Mesenteric fat pad (tissue), 1 donor: ENCODE measurements around the gene RABL6. TPM values are rescaled to one million over a fixed set of nuclear protein-coding genes. Genes with fewer than 3 reads are reported as not detected.
"Not testable (repeated sequence)": the region's sequence is repeated elsewhere in the genome, so short reads cannot be mapped to it uniquely, and the experiment has no call there.

Experiments used
- DNase-seq: peaks from one replicate; pipeline ENCODE4 v3.0.0-alpha.2; 2020; ENCODE audit warnings: low spot score
- long read RNA-seq: library from polyadenylated mRNA; unstranded; transcript quantifications from one replicate; pipeline ENCODE4 v2.0.0, GENCODE V29; 2020
- total RNA-seq: library from RNA; stranded (reverse); fragmentation: NEBNext Ultra II Directional; extraction: Animal tissue kit (Norgen Biotek cat#: 25700); gene quantifications from one replicate; pipeline ENCODE4 v1.2.1, GENCODE V29; 2021
- donor health status: DM: yes; HTN: yes; CAD: no.

RABL6 gene, protein sequence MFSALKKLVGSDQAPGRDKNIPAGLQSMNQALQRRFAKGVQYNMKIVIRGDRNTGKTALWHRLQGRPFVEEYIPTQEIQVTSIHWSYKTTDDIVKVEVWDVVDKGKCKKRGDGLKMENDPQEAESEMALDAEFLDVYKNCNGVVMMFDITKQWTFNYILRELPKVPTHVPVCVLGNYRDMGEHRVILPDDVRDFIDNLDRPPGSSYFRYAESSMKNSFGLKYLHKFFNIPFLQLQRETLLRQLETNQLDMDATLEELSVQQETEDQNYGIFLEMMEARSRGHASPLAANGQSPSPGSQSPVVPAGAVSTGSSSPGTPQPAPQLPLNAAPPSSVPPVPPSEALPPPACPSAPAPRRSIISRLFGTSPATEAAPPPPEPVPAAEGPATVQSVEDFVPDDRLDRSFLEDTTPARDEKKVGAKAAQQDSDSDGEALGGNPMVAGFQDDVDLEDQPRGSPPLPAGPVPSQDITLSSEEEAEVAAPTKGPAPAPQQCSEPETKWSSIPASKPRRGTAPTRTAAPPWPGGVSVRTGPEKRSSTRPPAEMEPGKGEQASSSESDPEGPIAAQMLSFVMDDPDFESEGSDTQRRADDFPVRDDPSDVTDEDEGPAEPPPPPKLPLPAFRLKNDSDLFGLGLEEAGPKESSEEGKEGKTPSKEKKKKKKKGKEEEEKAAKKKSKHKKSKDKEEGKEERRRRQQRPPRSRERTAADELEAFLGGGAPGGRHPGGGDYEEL
- total RNA-seq, result 54.9 TPM
- long read RNA-seq, partial matches to known transcripts, result 5 of 7 reads
- long read RNA-seq, other reads (novel, unspliced or antisense), result 1 of 7 reads

DNA sequence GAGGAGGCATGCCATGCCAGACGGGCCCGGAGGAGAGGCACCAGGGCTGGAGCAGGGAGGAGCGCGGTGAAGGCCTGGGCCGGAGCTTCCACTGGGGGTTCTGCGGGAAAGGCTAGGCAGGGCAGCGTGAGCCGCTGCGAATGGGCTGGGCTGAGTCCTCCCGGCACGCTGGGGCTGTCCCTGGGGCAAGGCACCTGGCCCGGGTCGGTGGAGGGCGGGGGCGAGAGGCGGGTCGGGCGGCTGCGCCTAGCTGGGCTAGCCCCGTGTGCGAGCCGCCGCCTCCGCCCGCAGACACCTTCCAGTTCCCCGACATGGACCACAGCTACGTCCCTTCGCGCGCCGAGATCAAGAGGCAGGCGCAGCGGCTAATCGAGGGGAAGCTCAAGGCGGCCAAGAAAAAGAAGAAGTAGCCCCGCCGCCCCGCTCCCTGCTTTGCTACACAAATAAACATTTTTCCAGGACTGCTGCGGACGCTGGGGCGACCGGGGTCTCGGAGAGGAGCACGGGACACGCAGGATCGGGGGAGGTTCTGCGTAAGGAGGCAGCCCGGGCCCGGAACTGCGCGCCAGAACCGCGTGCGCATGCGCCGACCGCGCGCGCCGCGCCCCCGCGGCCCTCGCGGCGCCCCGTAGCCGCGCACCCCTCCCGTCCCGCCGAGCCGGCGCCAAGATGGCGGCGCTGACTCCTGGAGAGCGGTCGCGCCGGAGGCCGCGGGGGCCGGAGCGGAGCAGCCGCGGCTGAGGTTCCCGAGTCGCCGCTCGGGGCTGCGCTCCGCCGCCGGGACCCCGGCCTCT, at the start of gene RABL6:
Gene RABL6, plus strand, starts transcription at position 668 of the 794 bp plus-strand sequence. CDS start 249 bp downstream, outside the sequence.
- DNase-seq, result peak; percentile 93

DNA sequence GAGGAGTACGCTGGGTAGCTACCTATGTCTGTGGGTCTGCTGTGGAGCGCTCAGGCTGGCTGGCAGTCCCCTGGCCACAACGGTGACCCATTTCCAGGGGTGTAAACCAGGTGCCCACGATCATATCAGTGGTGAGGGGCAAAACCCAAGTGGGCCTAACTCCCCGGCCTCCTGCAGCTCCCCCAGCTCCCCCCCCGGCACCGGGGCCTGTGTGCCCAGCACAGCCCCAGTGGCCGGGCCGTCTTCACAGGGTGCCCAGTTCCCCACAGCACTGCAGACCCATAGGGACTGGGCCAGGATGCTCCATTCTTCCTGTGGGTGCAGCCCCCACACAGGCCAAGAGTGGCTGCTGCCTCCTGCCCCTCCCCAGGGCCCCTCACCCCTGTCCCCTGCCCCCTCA, 48.7 kb upstream of the RABL6 start:
- DNase-seq, result no peak

DNA sequence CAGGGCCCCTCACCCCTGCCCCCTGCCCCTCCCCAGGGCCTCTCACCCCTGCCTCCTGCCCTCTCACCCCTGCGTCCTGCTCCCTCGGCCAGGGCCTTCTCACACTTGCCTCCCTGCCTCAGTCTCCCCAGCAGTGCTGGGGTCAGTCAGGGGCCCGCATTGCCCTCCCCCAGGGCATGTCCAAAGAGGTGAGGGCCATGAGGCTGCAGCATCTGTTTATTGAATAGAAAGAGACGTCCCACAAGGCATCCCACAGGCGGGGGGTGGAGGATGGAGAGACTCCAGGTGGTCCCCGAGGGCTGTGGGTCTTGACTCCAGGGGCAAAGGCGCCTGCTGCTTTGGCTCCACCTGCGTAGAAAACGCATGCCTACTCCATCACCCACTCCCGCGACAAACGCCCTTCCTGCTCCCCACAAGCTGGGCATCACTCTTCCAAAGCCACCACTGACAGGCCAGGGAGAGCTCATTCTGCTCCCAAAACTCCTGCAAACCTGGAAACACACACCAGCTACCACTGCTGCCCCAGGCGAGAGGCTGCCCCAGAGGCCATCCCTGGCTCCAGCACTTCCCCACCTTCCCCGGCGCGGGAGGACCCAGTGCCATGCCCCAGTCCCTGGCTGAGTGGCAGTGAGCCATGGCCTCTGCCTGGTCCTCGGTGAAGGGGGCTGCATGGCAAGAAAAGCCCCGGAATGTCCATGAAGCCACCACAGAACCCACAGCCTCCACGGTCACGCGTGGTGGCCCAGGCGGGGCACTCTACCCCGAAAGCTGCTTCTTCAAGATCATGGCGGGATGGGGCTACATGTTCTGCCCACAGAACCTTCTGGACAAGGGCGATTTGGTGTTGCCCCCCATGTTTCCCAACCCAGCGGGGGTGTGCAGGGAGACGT, 48.1 kb upstream of the RABL6 start:
- no peak for DNase-seq

DNA sequence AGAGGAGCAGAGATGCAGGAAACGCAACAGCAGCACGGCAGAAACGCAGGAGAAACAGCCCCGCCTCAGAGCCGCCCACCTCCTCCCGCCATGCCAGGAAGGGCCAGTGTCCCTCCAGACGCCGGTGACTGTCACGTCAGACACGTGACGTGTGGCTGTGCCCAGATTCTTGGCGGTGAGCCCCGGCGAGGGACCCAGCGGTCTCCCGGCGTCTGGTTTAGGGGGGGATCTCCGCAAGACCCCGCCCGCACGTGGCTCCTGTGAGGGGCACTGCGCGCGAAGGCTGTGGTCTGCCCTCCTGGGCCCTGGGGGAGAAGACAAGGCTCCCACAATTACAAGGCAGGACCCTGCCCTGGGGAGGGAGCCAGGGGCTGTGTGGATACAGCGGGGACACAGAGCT, 47.3 kb upstream of the RABL6 start:
- no peak for DNase-seq

DNA sequence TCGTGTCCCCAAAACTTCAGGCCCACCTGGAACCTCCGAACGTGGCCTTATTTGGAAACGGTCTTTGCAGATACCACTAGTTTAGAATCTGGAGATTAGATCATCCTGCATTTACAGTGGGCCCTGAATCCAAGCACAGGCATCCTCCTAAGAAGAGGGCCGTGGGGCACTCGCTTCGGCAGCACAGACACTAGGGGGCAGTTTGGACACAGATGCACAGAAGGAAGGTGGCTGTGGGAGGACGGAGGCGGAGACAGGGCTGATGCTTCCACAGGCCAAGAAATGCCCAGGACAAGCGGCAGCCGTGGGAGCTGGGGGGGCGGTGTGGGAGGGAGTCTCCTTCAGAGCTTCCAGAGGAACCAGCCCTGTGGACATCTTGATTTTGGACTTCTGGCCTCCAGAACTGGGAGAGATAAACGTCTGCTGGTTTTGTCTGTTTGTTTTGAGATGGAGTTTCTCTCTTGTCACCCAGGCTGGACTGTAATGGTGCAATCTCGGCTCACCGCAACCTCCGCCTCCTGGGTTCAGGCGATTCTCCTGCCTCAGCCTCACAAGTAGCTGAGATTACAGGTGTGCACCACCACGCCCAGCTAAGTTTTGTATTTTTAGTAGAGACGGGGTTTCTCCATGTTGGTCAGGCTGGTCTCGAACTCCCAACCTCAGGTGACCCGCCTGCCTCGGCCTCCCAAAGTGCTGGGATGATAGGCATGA, 46.8 kb upstream of the RABL6 start:
- not testable (repeated sequence) for DNase-seq

DNA sequence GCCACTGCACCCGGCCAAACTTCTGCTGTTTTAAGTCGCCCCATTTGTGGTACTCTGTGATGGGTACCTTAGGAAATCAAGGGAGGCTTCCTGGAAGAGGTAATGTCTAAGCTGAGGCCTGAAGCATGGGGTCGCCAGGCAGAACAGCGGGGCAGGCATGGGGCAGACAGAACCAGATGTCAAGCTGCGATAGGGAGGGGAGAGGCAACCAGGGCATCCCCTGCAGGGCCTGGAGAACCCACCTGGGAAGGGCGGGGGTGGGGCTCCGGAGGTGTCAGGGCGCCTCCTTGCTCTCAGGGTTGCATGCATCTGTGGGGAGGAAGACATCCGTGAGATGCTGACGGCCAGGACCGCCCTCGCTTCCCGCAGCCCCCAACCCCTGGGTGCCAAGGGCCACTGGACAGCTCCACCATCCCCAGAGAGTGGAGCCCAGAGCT, 46.2 kb upstream of the RABL6 start:
- DNase-seq, result no peak

DNA sequence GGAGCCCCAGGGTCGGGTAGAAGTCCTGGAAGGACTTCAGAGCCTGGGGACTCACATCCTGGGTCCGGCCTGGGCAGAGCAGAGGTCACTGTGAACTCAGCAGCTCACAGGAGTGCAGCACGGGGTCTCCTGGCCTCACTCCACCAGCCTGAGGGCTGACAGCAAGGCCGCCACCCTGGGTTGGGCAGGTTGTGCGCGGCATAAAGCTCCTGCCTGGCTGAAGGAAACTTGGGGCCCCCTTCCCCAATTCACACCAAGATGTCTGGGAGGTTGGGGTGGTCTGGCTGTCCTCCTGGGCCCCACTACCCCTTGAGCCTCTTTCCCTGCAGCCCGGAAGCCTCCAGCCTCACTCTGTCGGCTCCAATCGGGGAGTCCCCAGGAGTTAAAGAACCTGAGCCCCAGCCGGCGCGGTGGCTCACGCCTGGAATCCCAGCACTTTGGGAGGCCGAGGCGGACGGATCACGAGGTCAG, 45.5 kb upstream of the RABL6 start:
- DNase-seq, result no peak

DNA sequence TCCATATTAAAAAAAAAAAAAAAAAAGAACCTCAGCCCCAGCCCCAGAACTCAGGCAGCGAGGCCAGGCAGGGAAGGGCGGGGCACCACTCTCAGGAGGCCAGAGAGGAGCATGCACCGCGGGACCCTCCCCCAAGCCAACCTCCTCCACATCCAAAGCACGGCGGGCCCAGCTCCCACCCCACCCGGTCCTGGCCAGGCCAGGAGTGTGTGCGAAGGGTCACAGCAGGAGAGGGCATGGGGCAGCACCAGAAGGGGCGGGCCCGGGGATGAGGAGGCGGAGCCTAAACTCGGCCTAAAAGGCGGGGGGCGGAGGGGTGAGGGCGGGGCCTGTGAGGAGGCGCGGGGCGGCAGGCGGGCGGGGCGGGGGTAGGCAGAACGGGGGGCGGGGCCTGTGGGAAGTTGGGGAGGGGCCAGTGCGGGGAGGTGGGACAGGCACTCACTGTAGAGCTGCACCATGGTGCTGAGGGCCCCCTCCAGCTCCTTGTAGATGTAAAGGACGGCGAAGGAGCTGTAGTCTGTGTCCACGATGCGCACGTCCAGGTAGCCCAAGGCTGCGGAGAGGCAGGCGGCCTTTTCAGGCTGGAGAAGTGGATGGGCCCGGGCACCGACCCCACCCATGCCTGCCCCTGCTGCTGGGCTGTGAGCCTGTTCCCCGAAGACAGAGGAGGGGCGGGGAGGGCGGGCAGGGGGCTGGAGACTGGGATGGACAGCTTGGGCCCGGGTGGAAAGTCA, 44.7 kb upstream of the RABL6 start:
- no peak for DNase-seq

DNA sequence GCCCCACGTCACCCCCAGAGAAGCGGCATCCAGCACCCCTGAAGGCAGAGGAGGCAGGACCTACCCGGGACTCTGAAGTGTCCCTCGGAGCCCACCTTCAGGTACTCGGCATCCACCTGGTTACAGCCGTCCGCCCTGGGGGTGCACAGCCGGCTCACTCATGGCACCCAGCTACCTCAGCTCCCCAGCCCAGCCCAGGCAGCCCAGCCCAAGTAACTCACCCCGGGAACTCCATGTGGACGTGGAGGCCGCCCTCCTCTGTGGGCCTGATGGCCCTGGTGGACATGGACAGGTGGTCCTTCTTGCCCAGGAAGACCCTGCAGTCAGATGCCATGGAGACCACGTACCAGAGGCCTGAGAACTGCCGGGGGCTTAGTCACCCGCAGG, 44.1 kb upstream of the RABL6 start:
- DNase-seq, result no peak

DNA sequence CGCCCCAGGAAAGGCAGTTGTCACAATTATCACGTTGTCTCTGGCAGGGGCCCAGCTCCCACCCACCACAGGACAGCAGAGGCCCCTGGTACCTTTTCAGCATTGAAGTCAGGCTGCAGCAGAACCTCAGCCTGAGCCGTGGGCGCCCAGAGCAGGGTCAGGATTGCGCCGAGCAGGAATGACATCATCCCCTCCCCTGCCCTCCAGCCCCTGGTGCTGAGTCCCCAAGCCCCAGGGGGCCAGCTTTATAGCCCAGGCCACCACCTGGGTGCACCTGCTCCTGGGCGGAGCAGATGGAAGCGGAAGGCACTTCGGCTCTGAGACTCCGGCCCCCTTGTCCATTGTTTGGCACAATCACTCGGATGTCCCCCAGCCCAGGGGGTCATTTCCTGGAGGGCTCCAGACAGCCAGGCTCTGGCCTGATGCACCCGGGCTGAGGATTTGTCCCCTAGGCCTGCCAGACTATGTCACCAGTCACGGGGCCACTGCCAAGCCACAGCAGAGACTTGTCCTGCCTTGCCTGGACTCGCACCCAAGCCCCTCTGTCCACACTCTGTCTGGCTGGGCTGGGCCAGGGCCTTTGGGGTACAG, 43.4 kb upstream of the RABL6 start, which contains the start of gene LCN15:
Gene LCN15, minus strand, starts transcription at position 218 of the 591 bp plus-strand sequence. Its CDS starts 30 bp downstream, at position 188.
- no peak for DNase-seq

DNA sequence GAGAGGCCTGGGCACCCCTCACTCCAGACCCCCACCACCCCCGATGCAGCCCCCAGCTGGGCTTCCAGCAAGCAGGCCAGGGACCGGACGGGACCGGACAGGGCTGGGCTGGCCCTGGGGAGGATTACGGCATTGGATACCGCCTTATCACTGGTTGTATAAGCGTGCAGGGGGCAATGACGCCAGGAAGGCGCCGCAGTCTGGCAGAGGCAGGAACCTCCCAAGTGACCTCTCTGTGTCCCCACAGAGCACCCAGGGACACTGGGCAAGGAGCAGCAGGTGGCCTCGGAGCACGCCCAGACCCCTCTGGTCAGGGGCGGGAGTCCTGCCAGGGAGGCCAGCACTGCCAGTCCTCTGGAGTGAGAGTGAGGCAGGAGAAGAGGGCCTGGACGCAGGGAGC, 42.7 kb upstream of the RABL6 start:
- no peak for DNase-seq

DNA sequence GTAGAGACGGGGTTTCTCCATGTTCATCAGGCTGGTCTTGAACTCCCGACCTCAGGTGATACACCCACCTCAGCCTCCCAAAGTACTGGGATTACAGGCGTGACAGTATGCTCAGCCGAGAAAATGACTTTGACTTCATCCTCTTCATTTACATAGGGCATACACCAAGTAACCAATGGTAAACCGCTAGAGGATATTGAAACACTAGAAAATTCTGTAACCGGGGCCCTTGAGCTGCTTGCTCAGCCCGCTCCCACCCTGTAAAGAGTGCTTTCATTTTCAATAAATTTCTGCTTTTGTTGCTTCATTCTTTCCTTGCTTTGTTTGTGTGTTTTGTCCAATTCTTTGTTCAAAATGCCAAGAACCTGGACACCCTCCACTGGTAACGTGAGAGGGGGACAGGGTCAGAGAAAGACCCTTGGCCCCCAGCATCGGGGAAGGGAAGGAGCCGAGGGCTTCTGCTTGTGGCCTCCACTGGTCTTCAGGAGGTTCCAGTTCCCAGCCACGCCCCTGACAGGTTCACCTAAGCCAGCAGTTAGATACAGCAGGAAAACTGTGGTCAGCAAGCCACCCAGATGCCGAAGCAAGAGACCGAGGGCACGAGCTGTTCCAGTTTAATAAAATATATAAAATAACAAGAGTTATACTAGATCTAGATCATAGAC, 41.9 kb upstream of the RABL6 start:
- peak; percentile 67 for DNase-seq

DNA sequence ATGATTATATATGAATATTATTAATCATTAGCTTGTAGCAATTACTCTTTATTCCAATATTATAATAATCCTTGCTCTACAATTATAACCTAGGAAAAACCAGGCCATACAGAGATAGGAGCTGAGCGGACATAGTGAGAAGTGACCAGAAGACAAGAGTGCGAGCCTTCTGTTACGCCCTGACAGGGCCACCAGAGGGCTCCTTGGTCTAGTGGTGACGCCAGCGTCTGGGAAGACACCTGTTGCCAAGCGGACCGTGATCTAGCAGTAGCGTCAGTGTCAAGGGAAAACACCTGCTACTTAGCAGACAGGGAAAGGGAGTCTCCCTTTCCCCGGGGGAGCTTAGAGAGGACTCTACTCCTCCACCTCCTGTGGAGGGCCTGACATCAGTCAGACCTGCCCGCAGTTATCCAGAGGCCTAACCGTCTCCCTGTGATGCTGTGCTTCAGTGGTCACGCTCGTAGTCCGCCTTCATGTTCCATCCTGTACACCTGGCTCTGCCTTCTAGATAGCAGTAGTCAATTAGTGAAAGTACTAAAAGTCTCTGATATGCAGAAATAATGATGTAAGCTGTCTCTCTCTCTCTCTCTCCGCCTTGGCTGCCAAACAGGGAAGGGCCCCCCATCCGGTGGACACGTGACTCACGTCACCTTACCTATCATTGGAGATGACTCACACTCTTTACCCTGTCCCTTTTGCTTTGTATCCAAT, 41.2 kb upstream of the RABL6 start:
- peak; percentile 67 for DNase-seq

DNA sequence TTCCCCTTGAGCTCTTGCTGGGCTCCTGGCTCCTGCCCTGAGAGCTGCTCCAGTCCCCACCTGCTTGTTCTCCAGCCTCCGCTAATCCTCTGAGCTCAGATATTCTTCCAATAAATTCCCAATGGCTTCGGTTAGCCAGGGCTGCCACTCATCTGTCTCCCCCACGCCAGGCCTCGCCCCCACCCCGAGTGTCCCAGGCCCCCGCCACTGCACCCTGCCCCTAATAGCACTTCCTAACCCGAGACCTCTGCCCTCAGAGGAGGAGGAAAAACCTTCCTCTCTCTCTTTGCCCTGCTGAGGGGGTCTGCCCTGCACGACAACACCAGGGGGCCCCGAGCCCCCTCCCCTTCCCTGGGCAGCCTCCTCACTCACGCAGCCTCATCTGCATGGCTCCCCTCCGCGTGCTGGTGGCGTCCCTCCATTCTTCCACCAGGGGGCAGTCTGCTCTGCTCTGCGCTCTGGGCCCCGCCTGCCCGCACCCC, 38.0 kb upstream of the RABL6 start:
- no peak for DNase-seq

DNA sequence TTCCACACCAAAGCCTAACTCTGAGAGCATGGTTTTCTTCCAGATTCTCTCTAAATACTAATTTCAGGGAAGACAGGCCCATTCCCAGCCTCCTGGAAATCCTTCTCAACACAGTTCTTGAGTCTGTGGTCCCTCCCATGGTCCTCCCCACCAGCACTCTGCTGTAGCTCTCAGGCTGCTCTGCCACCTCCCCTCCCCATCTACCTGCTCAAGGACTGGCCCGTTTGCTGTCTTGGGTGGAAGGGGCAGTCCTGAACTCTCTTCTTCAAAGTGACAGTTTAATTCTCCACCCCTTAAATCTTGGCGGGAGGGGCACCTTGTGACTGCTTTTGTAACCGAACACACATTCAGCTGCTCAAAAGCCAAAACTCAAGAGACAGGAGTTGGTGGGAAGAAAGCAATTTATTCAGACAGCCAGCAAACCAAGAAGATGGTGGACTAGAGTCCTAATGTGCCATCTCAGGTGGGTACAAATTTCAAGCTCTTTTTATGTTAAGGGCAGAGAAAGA, 35.8 kb upstream of the RABL6 start:
- no peak for DNase-seq

DNA sequence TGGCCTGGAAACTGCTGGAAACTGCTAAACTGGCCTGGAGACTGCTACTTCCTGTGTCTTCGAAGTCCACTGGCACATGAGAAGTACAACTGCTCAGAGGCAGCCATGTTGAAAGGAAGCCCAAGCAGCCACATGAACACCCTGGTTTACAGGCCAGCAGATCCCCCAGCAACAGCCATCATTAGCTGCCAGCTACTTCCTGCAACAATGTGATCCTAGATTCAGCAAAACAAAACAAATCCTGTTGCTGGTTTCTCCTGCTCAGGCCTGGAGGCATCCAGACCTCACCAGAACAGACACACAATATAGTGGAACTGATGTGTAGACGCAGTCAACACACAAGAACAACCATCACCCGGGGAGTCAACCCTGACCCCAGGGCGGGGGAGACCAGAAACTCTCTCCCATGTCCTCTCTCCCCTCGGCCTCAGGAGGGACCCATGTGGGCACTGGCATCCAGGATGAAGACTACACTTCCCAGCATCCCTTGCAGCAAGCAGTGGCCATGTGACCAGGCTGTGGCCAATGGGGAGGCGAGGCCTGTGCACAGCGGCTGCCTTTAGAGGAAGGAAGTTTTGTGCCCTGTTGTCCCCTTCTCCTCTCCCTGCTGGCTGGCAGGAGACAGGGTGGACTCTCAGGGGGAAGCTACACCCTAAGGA, 34.2 kb upstream of the RABL6 start:
- no peak for DNase-seq
